ENCODE data around the gene ST3GAL3. TPM values are rescaled to one million over a fixed set of nuclear protein-coding genes. Genes with fewer than 3 reads are reported as not detected.

ST3GAL3 gene
- total and polyA plus RNA-seq, 10 of the 15 experiments (the other 5 are each of a cell fraction or from before 2014, with no cell fraction given): 1.2 to 19.3 (median 11.0) TPM

DNA sequence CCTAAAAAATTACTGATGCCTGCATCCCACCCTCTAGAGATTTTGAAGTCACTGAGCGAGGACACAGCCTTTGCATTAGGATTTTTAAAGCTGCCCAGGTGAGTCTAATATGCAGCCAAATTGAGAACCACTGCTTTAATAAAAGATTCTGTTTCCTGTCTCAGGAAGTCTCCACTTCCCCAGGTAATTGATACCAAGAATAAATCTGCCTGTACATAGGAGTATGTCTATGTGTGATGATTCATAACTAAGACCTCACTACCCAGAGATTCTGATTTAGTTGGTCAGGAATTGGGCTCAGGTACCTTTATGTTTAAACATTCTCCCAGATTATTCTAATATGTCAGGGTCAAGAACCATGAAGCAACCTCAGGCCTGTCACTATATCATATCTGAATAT is 117.5 kb downstream of the ST3GAL3 start:
- no peaks in the 10 kb centered on the region for H3K79me2 ChIP-seq (ENCODE audit: control insufficient read depth, insufficient read depth, low read length)
- BruUV-seq (replicated peaks): no TSS peak
- ChIA-PET SMC1A (ENCODE audit: uncharacterized antibody, unreplicated experiment) (interaction anchor here (1.2 to 1.3 kb wide), 2 partner anchors 21 to 61 kb away, joined by 3 read pairs; no protein-coding TSS in a partner anchor), CTCF (interaction anchor here (1.1 to 1.4 kb wide), 3 partner anchors 8 to 110 kb away, joined by 4 read pairs; no protein-coding TSS in a partner anchor), RAD21 (ENCODE audit: unreplicated experiment) (no interaction called here), POLR2A (interaction anchor here (1.0 kb wide), 1 partner anchor 29 kb away, joined by 3 read pairs; no protein-coding TSS in a partner anchor)
- ATAC-seq (no peak), DNase-seq (ENCODE audit: low read depth, low spot score) (no peak), FAIRE-seq (no peak)
- H3K4me2 ChIP-seq (ENCODE audit: control insufficient read depth, insufficient read depth): no peak overlapping the region
- no peak overlapping the region for H2AFZ ChIP-seq (ENCODE audit: control insufficient read depth, low read depth, low read length)
- no peaks in the 10 kb centered on the region for H3K27me3 ChIP-seq (replicated peaks in 1 of 2; ENCODE audit: control insufficient read depth in 2 of 2, insufficient read depth in 2 of 2, low read length in 1 of 2)
- H3K27ac ChIP-seq (ENCODE audit: control insufficient read depth, insufficient read depth): no peak overlapping the region
- H3K4me1 ChIP-seq (ENCODE audit: control insufficient read depth, insufficient read depth, low read length): no peaks in the 10 kb centered on the region
- intact Hi-C loops (cut with micrococcal nuclease; ENCODE audit: unreplicated experiment): no loop called here
- H4K20me1 ChIP-seq (ENCODE audit: control insufficient read depth, insufficient read depth): no peaks in the 10 kb centered on the region
- in situ Hi-C loops (cut with MboI): no loop called here
- no peaks in the 10 kb centered on the region; a peak in 1 of 4 replicates for H3K36me3 ChIP-seq (ENCODE audit: control insufficient read depth in 2 of 2, insufficient read depth in 2 of 2, low read length in 1 of 2)
- WGBS (ENCODE audit: insufficient coverage, insufficient replicate concordance, low lambda C conversion rate, missing lambda C conversion rate): 57% methylated on average over 1 of the region's 1 CpG
- H3K9me3 ChIP-seq (replicated peaks; ENCODE audit: control insufficient read depth, insufficient read depth, low read length): no peaks in the 10 kb centered on the region; the same call in 2 of the 3 replicates
- H3K9ac ChIP-seq (ENCODE audit: control insufficient read depth, insufficient read depth, low read length): no peak overlapping the region
- no peak overlapping the region for H3K4me3 ChIP-seq
- TF ChIP-seq, protein P1, sequence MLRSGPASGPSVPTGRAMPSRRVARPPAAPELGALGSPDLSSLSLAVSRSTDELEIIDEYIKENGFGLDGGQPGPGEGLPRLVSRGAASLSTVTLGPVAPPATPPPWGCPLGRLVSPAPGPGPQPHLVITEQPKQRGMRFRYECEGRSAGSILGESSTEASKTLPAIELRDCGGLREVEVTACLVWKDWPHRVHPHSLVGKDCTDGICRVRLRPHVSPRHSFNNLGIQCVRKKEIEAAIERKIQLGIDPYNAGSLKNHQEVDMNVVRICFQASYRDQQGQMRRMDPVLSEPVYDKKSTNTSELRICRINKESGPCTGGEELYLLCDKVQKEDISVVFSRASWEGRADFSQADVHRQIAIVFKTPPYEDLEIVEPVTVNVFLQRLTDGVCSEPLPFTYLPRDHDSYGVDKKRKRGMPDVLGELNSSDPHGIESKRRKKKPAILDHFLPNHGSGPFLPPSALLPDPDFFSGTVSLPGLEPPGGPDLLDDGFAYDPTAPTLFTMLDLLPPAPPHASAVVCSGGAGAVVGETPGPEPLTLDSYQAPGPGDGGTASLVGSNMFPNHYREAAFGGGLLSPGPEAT (IDR thresholded peaks at IDR 0.05; ENCODE audit: low read depth): no peak
- TF ChIP-seq TAF1 (IDR thresholded peaks at IDR 0.05; ENCODE audit: borderline replicate concordance, low read depth, low read length): no peak
- no peak for TF ChIP-seq HDAC2 (IDR thresholded peaks at IDR 0.05)
- TF ChIP-seq, protein P2, sequence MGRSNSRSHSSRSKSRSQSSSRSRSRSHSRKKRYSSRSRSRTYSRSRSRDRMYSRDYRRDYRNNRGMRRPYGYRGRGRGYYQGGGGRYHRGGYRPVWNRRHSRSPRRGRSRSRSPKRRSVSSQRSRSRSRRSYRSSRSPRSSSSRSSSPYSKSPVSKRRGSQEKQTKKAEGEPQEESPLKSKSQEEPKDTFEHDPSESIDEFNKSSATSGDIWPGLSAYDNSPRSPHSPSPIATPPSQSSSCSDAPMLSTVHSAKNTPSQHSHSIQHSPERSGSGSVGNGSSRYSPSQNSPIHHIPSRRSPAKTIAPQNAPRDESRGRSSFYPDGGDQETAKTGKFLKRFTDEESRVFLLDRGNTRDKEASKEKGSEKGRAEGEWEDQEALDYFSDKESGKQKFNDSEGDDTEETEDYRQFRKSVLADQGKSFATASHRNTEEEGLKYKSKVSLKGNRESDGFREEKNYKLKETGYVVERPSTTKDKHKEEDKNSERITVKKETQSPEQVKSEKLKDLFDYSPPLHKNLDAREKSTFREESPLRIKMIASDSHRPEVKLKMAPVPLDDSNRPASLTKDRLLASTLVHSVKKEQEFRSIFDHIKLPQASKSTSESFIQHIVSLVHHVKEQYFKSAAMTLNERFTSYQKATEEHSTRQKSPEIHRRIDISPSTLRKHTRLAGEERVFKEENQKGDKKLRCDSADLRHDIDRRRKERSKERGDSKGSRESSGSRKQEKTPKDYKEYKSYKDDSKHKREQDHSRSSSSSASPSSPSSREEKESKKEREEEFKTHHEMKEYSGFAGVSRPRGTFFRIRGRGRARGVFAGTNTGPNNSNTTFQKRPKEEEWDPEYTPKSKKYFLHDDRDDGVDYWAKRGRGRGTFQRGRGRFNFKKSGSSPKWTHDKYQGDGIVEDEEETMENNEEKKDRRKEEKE (IDR thresholded peaks at IDR 0.05): no peak
- no peak for TF ChIP-seq TCF3 (IDR thresholded peaks at IDR 0.05; ENCODE audit: borderline replicate concordance, insufficient read depth, low read depth, low read length)
- no peak for TF ChIP-seq NR2F1 (conservative IDR thresholded peaks at IDR 0.05)
- TF ChIP-seq, protein P3, sequence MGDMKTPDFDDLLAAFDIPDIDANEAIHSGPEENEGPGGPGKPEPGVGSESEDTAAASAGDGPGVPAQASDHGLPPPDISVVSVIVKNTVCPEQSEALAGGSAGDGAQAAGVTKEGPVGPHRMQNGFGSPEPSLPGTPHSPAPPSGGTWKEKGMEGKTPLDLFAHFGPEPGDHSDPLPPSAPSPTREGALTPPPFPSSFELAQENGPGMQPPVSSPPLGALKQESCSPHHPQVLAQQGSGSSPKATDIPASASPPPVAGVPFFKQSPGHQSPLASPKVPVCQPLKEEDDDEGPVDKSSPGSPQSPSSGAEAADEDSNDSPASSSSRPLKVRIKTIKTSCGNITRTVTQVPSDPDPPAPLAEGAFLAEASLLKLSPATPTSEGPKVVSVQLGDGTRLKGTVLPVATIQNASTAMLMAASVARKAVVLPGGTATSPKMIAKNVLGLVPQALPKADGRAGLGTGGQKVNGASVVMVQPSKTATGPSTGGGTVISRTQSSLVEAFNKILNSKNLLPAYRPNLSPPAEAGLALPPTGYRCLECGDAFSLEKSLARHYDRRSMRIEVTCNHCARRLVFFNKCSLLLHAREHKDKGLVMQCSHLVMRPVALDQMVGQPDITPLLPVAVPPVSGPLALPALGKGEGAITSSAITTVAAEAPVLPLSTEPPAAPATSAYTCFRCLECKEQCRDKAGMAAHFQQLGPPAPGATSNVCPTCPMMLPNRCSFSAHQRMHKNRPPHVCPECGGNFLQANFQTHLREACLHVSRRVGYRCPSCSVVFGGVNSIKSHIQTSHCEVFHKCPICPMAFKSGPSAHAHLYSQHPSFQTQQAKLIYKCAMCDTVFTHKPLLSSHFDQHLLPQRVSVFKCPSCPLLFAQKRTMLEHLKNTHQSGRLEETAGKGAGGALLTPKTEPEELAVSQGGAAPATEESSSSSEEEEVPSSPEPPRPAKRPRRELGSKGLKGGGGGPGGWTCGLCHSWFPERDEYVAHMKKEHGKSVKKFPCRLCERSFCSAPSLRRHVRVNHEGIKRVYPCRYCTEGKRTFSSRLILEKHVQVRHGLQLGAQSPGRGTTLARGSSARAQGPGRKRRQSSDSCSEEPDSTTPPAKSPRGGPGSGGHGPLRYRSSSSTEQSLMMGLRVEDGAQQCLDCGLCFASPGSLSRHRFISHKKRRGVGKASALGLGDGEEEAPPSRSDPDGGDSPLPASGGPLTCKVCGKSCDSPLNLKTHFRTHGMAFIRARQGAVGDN (IDR thresholded peaks at IDR 0.05): no peak
- TF ChIP-seq, protein P4, sequence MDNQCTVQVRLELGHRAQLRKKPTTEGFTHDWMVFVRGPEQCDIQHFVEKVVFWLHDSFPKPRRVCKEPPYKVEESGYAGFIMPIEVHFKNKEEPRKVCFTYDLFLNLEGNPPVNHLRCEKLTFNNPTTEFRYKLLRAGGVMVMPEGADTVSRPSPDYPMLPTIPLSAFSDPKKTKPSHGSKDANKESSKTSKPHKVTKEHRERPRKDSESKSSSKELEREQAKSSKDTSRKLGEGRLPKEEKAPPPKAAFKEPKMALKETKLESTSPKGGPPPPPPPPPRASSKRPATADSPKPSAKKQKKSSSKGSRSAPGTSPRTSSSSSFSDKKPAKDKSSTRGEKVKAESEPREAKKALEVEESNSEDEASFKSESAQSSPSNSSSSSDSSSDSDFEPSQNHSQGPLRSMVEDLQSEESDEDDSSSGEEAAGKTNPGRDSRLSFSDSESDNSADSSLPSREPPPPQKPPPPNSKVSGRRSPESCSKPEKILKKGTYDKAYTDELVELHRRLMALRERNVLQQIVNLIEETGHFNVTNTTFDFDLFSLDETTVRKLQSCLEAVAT (IDR thresholded peaks at IDR 0.05): no peak
- TF ChIP-seq SMAD1 (IDR thresholded peaks at IDR 0.05; ENCODE audit: low read depth, partially characterized antibody): no peak
- TF ChIP-seq, protein P5, sequence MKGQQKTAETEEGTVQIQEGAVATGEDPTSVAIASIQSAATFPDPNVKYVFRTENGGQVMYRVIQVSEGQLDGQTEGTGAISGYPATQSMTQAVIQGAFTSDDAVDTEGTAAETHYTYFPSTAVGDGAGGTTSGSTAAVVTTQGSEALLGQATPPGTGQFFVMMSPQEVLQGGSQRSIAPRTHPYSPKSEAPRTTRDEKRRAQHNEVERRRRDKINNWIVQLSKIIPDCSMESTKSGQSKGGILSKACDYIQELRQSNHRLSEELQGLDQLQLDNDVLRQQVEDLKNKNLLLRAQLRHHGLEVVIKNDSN (IDR thresholded peaks at IDR 0.05; ENCODE audit: borderline replicate concordance, extremely low read length, insufficient read depth, low read depth, low read length): no peak
- no peak for TF ChIP-seq SMARCA5 (IDR thresholded peaks at IDR 0.05)

Data from GM12878 (cell line).